A673 (cell line): Measurements from ENCODE around the gene HMGXB3. TPM values are rescaled to one million over a fixed set of nuclear protein-coding genes. Genes with fewer than 3 reads are reported as not detected.

Experiments used
- BruUV-seq: library from RNA; stranded (reverse); fragments of 400-500 nt; replicated peaks from 2 replicates; lab custom pipeline; 2021; lab: Mats Ljungman, UMichigan
- CTCF ChIA-PET: fragments of 300-600 bp; sonication (Branson Sonifier 250); formaldehyde crosslinking; loops from one replicate; lab custom pipeline; 2022; ENCODE audit warnings: antibody characterized with exemption; lab: Charles Lee
- POLR2A ChIA-PET: fragments of 300-600 bp; sonication (Branson Sonifier 250); formaldehyde crosslinking; loops from one replicate; lab custom pipeline; 2022; ENCODE audit warnings: antibody characterized with exemption; ENCODE audit not compliant: low non-redundant PET; lab: Charles Lee
- DNase-seq: peaks from one replicate; pipeline ENCODE4 v3.0.0-alpha.2; 2015; ENCODE audit warnings: low spot score
- H3K27ac ChIP-seq: fragments of 200-600 bp; sonication (generic); 2 replicates; pipeline ENCODE4 v1.5.1; 2016; ENCODE audit warnings: mixed run types, low read depth, mild to moderate bottlenecking, mixed read lengths, antibody characterized with exemption, low read length; ENCODE audit not compliant: poor library complexity, severe bottlenecking
- H3K27me3 ChIP-seq: fragments of 200-600 bp; sonication (generic); replicated peaks from 2 replicates; pipeline ENCODE4 v1.6.1; 2017; ENCODE audit warnings: mixed run types, low read depth, mild to moderate bottlenecking, mixed read lengths, antibody characterized with exemption, low read length; ENCODE audit not compliant: insufficient read depth, poor library complexity
- H3K36me3 ChIP-seq: fragments of 200-600 bp; sonication (generic); 2 replicates; pipeline ENCODE4 v1.6.1; 2016; ENCODE audit warnings: mixed run types, mild to moderate bottlenecking, mixed read lengths, antibody characterized with exemption, low read length; ENCODE audit not compliant: insufficient read depth, poor library complexity, severe bottlenecking
- H3K4me1 ChIP-seq: fragments of 200-600 bp; sonication (generic); 2 replicates; pipeline ENCODE4 v1.6.1; 2017; ENCODE audit warnings: mixed run types, mild to moderate bottlenecking, mixed read lengths, antibody characterized with exemption, low read length; ENCODE audit not compliant: insufficient read depth, poor library complexity, severe bottlenecking
- H3K4me3 ChIP-seq: fragments of 200-600 bp; sonication (generic); 2 replicates; pipeline ENCODE4 v1.5.1; 2016; ENCODE audit warnings: low read depth, mixed run types, mild to moderate bottlenecking, mixed read lengths, low read length; ENCODE audit not compliant: poor library complexity, severe bottlenecking
- H3K9me3 ChIP-seq: fragments of 200-600 bp; sonication (generic); 2 replicates; pipeline ENCODE4 v1.6.1; 2016; ENCODE audit warnings: mixed run types, low read depth, mild to moderate bottlenecking, mixed read lengths, antibody characterized with exemption, low read length; ENCODE audit not compliant: poor library complexity, severe bottlenecking
- EZH2 ChIP-seq: fragments of 200-600 bp; sonication (generic); IDR thresholded peaks from 2 replicates; pipeline ENCODE4 v1.6.1; 2017; ENCODE audit warnings: borderline replicate concordance, low read depth, mild to moderate bottlenecking, mixed read lengths, antibody characterized with exemption, low read length; ENCODE audit not compliant: poor library complexity, severe bottlenecking
- intact Hi-C: fragments of 100-400 bp; cut with micrococcal nuclease; formaldehyde crosslinking; loops from one replicate; pipeline ENCODE4 v1.10.0; 2022; ENCODE audit not compliant: unreplicated experiment
- total RNA-seq: library from RNA; stranded (reverse); gene quantifications from 2 replicates; pipeline ENCODE4 v1.2.3, GENCODE V29; 2021
- TF ChIP-seq, protein P1 (sequence below): fragments of 300-800, 200-600 bp; sonication (generic); conservative IDR thresholded peaks from 2 replicates; pipeline ENCODE4 v1.5.1; 2017; ENCODE audit warnings: low read depth, mild to moderate bottlenecking, antibody characterized with exemption, low read length, moderate library complexity, mixed read lengths

Gene HMGXB3
- total RNA-seq, 1 experiment from 2014 or later = 52.6 TPM

DNA sequence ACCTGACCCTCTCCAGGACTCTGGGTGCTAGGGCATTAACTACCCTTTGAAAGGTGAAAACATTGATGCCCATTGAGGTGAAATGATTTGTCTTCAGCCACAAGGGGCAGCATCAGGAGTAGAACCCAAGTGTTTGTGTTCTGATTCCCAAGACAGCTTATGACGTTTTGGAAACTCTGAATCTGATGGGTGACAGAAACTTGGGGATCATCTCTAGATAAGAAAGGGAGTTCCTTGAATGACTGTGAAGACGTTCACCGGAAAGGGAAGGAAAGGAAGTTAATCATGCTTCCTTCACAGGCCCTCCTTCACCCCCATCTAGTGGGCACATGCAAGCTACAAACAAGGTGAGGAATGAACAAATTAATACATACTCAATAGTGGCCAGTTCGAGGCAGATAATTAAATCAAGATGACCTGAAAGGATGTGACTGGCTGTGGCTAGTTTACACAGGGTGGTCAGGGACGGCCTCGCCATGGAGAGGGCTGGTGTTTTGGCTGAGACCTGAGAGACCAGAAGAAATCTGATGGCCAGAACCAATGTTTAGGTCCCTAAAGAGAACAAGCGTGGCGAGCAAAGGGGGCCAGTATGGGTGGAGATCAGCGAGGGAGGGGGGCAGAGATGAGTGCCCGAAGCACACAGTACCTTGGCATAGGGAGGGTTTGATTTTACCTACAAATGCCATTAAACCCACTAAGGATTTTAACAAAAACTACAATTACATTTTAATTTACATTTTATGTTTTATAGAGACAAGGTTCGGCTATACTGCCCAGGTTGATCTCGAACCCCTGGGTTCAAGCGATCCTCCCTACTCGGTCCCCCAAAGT lies 40.9 kb upstream of the HMGXB3 start:
- peak; percentile 90 for DNase-seq
- TSS peak; percentile 96 for BruUV-seq
- H3K27ac ChIP-seq = peak overlapping the region; percentile 92

GRCh38 chr5:149960272-149961185 lies 40.0 kb upstream of the HMGXB3 start, which contains the start of gene SLC26A2:
Gene SLC26A2, plus strand, starts transcription at chr5:149960758. Its CDS starts 16,895 bp downstream, at chr5:149977653.
- intact Hi-C loops = loop anchor here (2.0 kb wide), 1 partner anchor 24 kb away; no protein-coding TSS in a partner anchor
- TF ChIP-seq, protein P1, sequence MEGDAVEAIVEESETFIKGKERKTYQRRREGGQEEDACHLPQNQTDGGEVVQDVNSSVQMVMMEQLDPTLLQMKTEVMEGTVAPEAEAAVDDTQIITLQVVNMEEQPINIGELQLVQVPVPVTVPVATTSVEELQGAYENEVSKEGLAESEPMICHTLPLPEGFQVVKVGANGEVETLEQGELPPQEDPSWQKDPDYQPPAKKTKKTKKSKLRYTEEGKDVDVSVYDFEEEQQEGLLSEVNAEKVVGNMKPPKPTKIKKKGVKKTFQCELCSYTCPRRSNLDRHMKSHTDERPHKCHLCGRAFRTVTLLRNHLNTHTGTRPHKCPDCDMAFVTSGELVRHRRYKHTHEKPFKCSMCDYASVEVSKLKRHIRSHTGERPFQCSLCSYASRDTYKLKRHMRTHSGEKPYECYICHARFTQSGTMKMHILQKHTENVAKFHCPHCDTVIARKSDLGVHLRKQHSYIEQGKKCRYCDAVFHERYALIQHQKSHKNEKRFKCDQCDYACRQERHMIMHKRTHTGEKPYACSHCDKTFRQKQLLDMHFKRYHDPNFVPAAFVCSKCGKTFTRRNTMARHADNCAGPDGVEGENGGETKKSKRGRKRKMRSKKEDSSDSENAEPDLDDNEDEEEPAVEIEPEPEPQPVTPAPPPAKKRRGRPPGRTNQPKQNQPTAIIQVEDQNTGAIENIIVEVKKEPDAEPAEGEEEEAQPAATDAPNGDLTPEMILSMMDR = no peak
- no peak for TF ChIP-seq EZH2
- H3K36me3 ChIP-seq = peaks cover 11% of the 10 kb centered on the region
- H3K27me3 ChIP-seq = no peaks in the 10 kb centered on the region
- POLR2A ChIA-PET = interaction anchor here (0.5 to 0.8 kb wide), 2 partner anchors 23 to 65 kb away, joined by 4 to 9 read pairs; no protein-coding TSS in a partner anchor
- BruUV-seq = no TSS peak
- CTCF ChIA-PET = interaction anchor here (0.6 to 2.3 kb wide), 7 partner anchors 30 to 691 kb away, joined by 3 to 17 read pairs (median 3); no protein-coding TSS in a partner anchor
- DNase-seq = peak; percentile 99
- H3K4me3 ChIP-seq = peak within 1 kb of the TSS; percentile 85
- H3K9me3 ChIP-seq = no peaks in the 10 kb centered on the region
- H3K4me1 ChIP-seq = peaks cover 28% of the 10 kb centered on the region
- peak within 1 kb of the TSS; percentile 92 for H3K27ac ChIP-seq

More for the DNA sequence above, 40.9 kb upstream of the HMGXB3 start:
- Histone ChIP-seq H3K4me3 (peak overlapping the region; percentile 85), H3K9me3 (no peaks in the 10 kb centered on the region), H3K36me3 (peaks cover 11% of the 10 kb centered on the region), H3K27me3 (no peaks in the 10 kb centered on the region), H3K4me1 (peaks cover 27% of the 10 kb centered on the region)
- CTCF ChIA-PET = interaction anchor here (0.6 to 2.1 kb wide), 8 partner anchors 15 to 692 kb away, joined by 3 to 7 read pairs (median 3); partner anchors contain the start of gene PDE6A
- POLR2A ChIA-PET = interaction anchor here (0.8 kb wide), 1 partner anchor 22 kb away, joined by 4 read pairs; no protein-coding TSS in a partner anchor
- no peak for TF ChIP-seq EZH2
- TF ChIP-seq, protein P1 = peak; percentile 77
- intact Hi-C loops = loop anchor here (2.0 kb wide), 1 partner anchor 23 kb away; no protein-coding TSS in a partner anchor

DNA sequence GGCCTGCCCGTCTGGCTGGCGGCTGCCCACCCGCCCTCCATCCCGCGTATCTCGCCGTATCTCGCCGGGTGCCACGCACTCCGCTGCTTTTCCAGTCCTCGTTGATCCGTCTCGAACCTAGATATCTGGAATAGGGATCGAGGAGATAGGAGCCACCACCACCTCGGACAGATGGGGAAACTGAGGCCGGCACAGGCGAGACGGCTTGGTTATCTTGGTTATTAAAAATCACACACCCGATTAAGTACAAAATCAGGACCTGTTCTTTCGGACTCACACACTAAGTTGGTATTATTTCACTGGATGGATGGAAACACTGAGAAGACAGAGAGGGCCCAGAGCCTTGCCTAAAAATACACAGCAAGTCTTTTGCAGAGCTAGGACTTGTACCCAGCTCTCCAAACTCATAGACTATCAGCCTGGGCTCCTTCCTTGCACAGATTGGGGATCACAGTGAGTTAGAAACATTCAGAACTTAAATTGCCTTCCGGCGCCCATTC lies 39.3 kb upstream of the HMGXB3 start:
- TF ChIP-seq, protein P1 = no peak
- no peak for TF ChIP-seq EZH2
- intact Hi-C loops = loop anchor here (2.0 kb wide), 1 partner anchor 24 kb away; no protein-coding TSS in a partner anchor
- POLR2A ChIA-PET = no interaction called here
- Histone ChIP-seq H3K9me3 (no peaks in the 10 kb centered on the region), H3K4me3 (peak overlapping the region; percentile 85), H3K27me3 (no peaks in the 10 kb centered on the region), H3K4me1 (peaks cover 35% of the 10 kb centered on the region), H3K36me3 (peaks cover 11% of the 10 kb centered on the region), H3K27ac (peak overlapping the region; percentile 92)
- peak; percentile 17 for DNase-seq
- CTCF ChIA-PET = interaction anchor here (0.6 to 2.3 kb wide), 5 partner anchors 9 to 124 kb away, joined by 3 to 17 read pairs (median 9); no protein-coding TSS in a partner anchor
- TSS peak; percentile 51 for BruUV-seq
